ENCODE data around the gene IL18R1.

Gene IL18R1

DNA sequence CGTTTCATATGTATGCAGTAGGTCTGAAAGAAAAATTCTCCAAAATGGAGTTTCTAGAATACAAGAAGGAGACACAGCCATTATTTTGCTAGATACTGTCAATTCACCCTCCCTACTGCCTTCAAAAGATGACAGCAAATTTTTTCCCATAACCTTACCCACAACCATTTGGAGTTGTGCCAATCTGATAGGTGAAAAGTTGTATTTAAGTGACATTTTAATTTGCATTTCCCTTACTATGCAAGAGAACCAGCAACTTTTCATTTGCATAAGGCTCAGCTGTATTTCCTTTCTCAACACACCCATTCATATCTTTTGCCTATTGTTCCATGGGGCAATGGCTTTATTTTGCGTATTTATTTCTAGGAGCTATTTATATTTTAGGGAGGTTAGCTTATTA, 36.0 kb downstream of the IL18R1 start:
- no peak for DNase-seq

DNA sequence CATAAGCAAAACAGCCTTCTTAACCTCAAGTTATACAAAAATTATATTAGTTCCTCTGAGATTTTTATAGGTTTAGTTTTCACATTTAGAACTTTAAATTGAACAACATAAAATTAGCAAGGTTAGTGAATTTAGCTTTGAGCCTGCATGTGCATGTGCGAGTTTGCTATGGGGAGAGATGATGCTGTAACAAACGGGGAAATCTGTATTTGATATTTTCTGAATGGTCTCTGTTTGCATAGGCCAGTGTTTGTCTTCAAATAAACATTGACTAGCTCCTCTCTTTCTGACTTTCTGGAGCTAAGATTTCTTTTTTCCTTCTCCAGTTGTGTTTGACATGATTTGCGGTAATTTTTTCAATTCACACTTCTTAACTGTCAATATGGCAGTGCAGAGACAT, 36.5 kb downstream of the IL18R1 start:
- DNase-seq, result no peak

DNA sequence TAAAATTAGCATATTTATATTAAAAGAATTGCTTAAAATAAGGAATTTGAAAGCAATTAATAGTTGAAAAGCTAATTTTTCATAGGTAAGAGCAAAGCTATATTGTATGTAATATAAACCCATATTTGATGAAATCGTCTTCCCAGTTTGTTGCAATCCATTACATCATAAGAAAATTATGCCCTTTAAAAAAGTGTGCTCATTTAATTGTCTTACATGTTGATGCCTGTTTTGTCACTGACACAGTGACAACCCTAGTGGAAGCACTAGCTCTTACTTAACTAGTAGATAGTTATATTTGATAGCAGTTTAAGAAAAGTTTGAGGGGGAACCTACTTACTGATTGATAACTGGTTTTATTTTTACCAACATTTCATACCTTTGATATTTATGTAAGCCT, 37.3 kb downstream of the IL18R1 start:
- DNase-seq, result no peak

DNA sequence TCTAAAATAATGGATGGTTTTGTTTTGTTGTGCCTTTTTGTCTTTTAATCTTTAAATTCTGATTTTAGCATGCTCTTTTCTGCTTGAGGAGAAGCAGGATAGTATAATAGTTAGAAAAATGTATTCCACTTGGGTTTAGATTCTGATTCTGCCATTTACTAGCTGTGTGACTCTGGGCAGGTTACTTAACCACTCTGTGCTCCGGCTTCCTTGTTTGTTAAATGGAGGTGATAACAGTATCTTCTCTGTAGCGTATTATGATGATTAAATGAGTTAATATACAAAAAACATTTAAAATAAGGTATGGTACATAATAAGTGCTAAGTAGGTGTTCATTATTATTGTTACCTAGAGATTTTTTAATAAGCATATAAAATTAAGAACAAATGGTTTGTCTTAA, 40.4 kb downstream of the IL18R1 start:
- DNase-seq, result no peak

DNA sequence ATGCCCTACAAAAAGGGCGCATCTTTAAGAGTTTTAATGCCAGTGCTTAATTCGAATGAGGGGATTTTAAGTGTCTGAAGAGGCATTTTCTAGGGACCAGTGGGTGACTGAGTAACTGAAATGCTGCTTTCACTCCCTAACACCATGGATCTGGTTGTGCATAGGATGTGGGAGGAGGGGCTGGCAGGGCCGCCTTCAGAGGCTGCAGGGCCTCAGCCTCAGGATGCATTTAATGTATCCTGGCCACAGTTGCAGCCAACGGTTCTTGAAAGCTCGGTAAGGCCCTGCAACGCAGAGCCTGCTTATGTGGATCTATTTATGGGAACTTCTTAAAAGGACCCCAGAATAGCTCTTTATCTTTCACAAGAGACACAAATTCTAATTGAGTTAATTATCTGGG, 41.6 kb downstream of the IL18R1 start:
- no peak for DNase-seq

DNA sequence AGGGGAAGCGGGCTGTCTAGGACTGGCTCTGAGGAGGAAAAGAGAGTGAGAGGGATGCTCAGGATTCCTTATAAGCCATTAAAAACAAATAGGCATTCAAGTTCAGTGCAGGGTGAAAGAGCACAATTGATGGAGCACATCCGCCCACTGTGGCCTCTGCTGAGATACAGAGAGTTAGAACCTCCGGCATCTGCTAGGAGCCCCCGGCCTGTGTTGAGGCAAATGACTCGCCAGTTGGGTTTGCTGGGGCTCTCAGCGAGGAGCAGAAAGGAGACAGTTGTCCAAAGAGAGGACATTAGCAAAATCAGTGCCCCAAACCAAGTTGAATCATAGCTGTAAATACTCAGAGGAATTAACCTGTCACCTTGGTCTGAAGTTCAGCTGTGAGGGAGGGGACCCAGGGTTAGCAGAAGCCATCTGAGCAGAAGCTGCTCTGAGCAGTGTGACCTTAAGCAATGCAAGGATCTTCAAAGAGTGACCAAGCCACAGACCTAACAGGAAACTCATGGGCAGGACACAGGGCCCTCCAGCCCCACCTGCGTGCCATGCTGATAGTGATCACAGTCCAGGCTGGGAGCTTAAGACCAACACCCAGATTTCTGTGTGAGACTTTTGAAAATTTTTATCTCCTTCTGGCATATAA, 44.0 kb downstream of the IL18R1 start:
- DNase-seq, result no peak

DNA sequence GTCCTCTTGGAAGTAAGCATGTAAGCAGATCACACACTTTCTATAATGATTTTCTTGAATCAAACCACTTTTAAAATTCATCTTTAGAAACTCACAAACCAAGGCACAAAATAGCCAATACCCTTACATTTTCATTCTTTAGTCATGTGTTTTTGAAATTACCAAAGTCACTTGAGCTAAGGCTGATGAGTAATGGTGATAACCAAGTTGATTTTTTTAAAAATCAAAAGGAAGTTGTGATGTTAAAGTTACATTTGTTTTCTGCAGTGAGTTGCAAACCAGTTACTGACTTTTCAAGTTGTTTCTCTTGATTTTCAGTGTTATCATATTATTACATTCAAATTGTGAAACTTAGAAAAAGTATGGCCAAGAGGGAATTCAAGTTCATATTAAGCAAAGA, 45.9 kb downstream of the IL18R1 start:
- no peak for DNase-seq

DNA sequence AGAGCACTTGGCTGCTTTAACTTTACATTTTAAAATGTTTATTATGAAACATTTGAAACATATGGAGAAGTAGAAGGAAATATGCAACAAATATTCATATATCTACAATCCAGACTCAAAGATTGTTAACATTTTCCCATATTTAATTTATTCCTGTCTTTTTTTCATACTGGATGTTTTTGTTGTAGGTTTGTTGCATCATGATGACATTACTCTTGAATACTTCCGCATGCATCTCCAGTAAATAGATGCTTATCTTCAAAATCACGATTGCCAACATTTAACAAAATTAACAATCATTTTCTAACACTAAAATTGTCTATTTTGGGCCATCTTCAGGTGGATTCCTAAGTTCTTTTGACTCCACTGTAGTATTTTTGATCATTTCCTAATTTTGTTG, 46.3 kb downstream of the IL18R1 start:
- no peak for DNase-seq

DNA sequence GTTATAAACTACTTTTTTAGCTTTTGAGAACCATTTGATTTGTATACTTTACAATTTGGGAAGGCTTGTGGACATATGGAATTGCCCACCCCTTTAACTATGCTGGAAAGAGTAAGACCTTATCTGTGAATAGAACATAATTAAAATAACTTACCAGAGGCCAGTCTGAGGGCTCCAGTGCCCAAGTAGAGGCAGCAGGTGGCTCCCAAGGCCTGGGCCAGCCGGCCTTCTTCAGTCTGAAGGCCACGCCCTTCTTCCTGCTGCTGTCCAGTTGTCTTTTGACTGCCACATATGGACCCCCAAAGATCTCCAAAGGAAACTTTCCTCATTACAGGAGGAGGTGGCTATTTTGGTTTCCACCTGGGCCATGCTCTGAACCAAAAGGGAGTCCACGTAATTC, 55.4 kb downstream of the IL18R1 start:
- DNase-seq, result no peak

DNA sequence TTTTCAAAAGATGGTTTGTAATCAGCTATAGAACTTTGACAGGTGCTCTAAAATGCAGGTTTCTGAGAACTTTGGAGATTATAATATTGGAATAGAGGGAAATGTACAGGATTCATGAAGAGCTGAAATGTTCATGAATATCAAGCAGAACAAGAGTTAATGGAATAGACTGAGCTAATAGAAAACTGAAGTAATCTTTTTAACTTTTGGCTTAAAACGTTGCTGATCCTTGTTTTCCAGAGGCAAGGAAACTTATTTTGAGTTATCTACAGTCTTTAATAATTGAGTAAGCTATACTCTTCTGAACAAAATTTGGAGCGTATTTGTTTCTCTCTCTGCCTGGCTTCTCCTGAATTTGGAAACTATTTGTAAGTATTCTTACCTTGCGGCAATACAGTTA, 56.6 kb downstream of the IL18R1 start:
- no peak for DNase-seq

DNA sequence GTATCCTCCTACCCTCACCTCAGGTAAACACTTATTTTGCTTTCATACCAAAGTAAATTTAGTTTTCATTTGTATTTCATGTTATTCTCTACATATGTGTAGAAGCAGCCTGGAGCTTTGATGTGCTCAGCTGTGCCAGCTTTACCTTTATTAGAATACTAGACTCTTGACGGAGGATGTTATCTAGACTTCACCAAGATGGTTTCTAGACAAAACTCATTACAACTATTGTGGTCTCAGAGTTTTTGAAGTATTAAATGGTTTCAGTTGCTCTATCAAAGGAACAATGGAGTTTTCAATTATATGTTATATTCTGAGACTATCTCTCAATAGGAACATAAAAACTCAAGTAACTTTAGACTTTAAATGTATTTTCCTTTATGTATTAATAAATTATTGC, 62.4 kb downstream of the IL18R1 start:
- DNase-seq, result no peak

DNA sequence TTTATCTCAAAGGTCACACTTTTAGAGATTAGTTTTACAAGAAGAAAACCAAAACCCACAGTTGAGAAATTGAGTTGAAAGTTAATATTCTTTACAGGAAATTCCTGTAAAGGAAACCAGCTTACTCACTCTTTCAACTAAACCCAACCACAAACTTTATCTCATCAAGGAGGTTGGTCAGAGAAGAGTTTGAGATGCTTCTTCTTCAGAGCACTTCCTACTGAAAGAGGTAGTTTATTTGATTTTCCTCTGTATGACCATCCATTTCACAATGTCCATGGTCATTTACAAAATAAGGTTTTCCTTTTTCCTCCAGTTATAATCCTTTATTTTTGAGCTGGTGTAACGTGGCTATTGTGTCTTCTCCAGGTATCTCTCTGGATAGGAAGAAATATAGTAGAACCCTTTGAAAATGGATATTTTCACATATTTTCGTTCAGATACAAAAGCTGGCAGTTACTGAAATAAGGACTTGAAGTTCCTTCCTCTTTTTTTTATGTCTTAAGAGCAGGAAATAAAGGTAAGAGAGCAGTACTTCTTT, 62.9 kb downstream of the IL18R1 start:
- DNase-seq, result no peak

DNA sequence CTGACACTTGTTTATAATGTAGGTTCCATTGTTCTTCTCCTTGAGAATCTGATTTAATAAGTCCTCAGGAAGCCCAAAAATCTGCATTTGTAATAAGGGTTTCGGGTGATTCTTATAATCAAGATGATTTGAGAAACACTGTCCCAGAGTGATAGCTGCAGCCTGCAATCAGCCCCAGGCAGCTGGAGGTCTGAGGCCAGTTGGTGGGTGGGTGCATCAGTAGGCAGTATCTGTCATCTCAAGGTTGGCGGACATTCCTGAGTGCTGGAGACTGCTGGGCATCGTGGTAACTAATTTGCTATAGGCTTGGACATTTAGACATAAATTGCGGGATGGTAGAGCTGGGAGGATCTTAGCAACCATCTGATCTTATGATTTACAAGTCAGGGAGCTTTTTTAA, 64.7 kb downstream of the IL18R1 start:
- no peak for DNase-seq

DNA sequence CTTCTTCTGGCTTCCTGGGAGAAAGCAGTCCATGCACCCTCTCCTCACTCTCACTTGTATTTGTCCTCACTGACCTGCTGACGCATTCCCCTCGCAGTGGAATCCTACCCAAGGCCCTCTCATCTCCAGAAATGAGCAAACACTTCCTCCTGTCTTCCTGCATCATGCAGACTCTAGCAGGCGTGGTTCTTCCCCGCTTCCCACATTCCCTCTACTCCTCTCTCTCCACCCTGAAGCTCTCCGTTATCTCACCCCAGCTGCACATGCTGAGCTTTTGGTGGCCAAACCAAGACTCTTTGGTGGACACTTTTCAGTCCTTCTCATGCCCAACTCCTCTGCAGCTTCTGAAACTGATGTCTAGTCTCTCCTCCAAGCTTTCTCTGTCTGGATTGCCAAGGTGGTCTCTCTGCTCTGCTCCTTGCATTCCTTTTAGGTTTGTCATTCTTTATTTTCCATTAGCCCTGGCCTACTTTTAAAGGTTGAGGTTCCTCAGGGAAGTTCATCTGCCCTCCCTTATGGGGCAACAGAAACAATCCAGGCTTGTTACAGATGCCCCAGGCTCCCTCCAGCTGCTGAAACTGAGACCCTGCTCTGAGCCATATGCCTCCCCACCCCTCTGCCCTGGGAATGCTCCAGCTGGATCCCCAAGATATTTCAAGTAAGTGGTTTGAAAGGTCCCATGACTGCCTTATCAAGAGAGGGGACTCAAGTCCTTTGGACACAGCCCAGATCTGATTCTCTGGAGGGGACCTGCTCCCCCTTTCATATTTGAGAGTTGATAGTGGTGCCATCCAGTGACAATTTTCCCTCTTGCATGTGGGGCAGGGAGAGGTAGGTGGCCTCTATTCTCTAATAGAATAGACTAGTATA, 66.5 kb downstream of the IL18R1 start:
- DNase-seq, result no peak

DNA sequence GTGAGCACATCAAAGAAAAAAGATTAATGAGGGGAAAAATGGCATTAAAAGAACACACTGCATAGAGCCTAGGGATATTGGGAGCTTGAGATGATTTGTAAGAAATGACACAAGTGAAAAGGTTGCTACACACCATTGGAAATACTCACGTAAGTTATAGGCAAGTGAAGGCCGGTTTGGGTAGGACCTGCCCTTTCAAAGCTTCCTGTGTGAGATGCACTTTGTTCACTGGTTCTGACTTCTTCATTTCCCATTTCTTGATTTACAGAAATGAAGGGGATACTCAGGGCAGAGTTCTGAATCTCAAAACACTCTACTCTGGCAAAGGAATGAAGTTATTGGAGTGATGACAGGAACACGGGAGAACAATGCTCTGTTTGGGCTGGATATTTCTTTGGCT, 67.3 kb downstream of the IL18R1 start, which contains the start of gene IL18RAP:
Gene IL18RAP, plus strand, starts transcription at position 251 of the 400 bp plus-strand sequence. Its CDS starts 118 bp downstream, at position 369.
- DNase-seq, result no peak

DNA sequence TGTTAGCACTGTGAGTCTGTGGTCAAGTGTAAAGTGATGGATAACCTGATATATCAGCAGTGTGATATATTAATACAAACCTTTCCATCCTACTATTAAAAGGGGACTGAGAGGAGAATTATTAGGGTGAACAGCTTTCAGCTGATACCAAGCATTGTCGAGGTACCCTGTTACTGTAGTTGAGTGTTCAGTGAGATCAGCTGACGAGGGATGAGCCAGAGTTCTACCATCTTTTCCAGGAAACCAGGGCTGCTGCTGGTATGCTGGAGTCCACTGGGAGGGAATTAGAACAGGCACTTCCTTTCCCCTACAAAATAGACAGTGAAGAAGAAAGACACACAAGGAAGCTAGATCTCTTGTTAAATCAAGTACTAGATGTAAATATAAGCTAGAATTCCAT, 67.8 kb downstream of the IL18R1 start:
- no peak for DNase-seq

DNA sequence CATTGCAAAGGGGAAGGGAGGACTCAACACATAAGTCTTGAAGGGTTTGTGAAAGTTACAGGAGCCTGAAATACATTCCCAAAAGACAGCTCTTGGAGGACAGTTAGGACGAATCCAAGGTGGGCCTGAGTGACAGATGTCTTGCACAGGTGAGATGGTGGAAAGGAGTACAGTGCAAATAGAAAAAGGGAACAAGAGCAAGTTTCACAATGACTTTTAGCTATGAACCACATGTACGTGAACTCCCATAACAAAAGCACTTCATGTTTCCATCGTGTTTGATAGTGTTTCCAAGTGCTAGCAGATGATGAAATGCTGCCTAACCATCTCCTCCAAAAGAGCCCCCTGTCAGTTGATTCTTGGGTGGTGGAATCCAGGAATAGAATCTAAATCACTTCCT, 69.2 kb downstream of the IL18R1 start:
- DNase-seq, result no peak

DNA sequence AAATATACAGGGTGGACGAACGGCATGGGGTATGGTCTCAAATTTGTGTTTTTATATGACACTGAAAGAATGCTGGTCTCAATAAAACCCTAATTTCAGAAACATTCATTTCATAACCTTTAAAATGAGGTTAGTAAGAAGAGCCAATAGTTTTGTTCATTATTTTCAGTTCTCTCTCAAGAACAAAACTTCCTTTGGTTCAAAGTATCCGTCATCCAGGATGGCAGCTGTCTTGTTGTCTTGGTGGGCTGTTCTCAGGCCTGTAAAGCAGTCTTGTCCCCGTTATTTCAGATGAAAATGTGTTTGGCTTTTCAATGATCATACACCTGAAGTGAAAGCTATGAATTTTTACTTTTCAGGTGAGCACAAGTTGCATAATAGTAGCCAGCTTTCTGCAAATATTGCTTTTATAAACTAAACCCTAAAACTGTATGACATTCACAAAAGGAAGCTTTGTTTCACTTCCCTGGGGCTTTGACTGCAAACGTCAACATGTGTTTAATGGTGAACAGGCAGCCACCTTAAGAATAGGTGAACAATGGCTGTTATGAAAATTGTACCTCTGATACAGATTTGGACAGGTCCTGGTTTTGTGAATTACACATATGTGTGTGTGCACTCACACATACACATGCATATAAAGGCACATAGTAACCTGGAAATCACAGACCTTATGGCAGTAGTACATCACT, 70.0 kb downstream of the IL18R1 start:
- no peak for DNase-seq

DNA sequence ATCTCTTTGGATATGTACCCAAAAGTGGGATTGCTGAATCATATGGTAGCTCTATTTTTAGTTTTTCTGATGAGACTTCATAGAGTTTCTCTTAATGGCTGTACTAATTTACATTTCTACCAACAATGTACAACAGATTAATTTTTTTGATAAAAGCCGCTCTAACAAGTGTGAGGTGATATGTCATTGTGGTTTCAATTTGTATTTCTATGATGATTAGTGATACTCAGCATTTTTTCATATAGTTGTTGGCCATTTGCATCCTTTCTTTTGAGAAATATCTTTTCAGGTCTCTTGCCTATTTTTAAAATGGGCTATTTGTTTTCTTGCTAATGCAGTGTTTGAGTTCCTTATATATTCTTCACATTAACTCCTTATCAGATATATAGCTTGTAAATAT, 71.7 kb downstream of the IL18R1 start:
- no peak for DNase-seq

DNA sequence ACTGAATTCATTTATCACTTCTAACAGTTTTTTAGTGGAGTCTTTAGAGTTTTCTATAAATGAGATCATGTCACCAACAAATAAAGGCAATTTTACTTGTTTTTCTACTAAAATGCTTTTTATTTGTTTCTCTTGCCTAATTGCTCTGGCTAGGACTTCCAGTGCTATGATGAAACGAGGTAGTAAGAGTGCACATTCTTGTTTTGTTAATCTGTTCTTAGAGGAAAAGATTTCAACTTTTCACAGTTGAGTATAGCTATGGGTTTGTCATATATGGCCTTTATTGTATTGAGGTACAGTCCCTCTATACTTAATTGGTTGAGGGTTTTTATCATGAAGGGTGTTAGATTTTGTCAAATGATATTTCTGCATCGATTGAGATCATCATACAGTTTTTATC, 73.0 kb downstream of the IL18R1 start:
- DNase-seq, result no peak

DNA sequence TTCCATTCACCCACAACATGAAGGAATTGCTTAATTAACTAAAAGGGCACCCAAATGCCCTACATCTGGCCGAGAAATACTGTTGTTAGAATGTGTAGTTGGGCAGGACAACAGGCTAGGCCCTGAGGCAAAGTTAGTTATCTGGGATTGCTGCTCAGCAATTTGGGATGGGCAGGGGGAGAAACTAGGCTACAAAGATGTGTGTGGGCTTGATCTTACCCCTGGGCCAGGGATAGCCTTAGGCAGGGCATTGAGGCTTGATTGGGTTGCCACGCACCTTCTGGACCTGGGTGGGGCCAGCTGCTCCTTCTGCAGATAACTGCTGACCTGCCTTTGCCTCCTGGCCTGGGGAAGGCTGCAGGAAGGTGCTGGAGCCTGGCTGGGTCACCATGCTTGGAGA, 76.8 kb downstream of the IL18R1 start:
- no peak for DNase-seq

DNA sequence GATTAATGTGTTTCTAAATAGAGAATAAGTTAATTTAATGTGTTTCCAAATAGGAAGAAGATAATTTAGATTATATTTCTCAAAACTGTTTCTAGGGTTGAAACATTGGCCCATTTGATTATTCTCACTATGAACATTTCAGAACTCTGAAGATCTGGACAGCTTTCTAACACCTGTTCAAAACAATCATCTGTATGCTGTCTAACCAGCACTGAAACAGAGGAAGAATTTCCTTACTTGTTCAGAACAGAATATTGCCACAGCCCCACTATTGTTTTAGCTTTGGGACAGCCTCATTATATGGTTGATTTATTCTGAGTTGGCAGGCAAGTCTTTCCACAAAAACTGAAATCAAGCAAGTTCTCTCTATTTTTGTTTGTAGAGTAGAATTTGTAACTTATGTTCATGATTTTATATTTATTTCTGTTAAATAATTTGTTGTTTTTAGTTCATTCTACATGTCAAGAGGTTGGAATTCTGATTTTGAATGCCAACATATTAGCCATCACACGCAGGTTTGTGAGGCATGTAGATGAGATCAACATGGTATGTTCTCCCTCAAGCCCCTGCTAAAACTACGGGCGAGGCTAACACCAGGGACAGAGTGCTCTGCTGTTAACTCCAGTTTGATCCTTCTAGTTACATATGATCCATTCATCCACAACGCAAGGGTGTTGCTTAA, 78.5 kb downstream of the IL18R1 start:
- no peak for DNase-seq
